Esophagus (tissue), 2 donors: Measurements from ENCODE around the gene TRIML1. TPM values are rescaled to one million over a fixed set of nuclear protein-coding genes. Genes with fewer than 3 reads are reported as not detected.

Experiments
- H3K27ac ChIP-seq, 2 donors: one replicate each; pipeline ENCODE4 v1.5.1; 2013; ENCODE audit warnings: low read depth in 2 of 2, mild to moderate bottlenecking in 2 of 2, inconsistent platforms in 1 of 2, low read length in 1 of 2, moderate library complexity in 1 of 2
- H3K27me3 ChIP-seq, 2 donors: one replicate each; pipeline ENCODE4 v1.6.1; 2013; ENCODE audit warnings: low read length in 2 of 2, control low read depth in 1 of 2, mild to moderate bottlenecking in 1 of 2; ENCODE audit not compliant: insufficient read depth in 2 of 2, control insufficient read depth in 1 of 2
- H3K36me3 ChIP-seq, 2 donors: one replicate each; pipeline ENCODE4 v1.6.1; 2013; ENCODE audit warnings: low read length in 1 of 2; ENCODE audit not compliant: control insufficient read depth in 2 of 2, insufficient read depth in 2 of 2
- H3K4me1 ChIP-seq, 2 donors: one replicate each; pipeline ENCODE4 v1.6.1; 2013; ENCODE audit warnings: low read length in 1 of 2; ENCODE audit not compliant: control insufficient read depth in 2 of 2, insufficient read depth in 2 of 2
- H3K4me3 ChIP-seq, 2 donors: one replicate each; pipeline ENCODE4 v1.5.1; 2013; ENCODE audit warnings: low read length in 2 of 2, mild to moderate bottlenecking in 2 of 2, low read depth in 1 of 2, moderate library complexity in 1 of 2
- H3K9me3 ChIP-seq, 2 donors: one replicate each; pipeline ENCODE4 v1.6.1; 2013; ENCODE audit warnings: mild to moderate bottlenecking in 2 of 2, low read depth in 1 of 2, low read length in 1 of 2, moderate library complexity in 1 of 2; ENCODE audit not compliant: control insufficient read depth in 2 of 2, insufficient read depth in 1 of 2
- WGBS, 2 donors: extraction: QIAGEN DNeasy Blood & Tissue Kit; methylation state at CpG; one replicate each; pipeline ENCODE4 v1.1.7; 2013; 5-methylcytosine and 5-hydroxymethylcytosine counted together
- polyA plus RNA-seq, 2 donors: library from polyadenylated mRNA; stranded (reverse); fragments of 200-250 nt; gene quantifications; one replicate each; pipeline ENCODE4 v1.2.3, GENCODE V29; 2013
- donor health status: healthy with polysubstance abuse.
- donor health status: Bipolar disorder and iron deficiency.

The TRIML1 gene
- polyA plus RNA-seq, 2 donors = not detected

GRCh38 chr4:188196134-188196735, 57.0 kb downstream of the TRIML1 start:
- H3K36me3 ChIP-seq = no peaks in the 10 kb centered on the region
- H3K27ac ChIP-seq = no peak overlapping the region
- no peaks in the 10 kb centered on the region for H3K9me3 ChIP-seq
- WGBS, 2 donors = 31 to 51% methylated on average over 13 of the region's 13 CpGs
- H3K4me3 ChIP-seq = no peak overlapping the region
- H3K4me1 ChIP-seq = no peaks in the 10 kb centered on the region
- H3K27me3 ChIP-seq = no peaks in the 10 kb centered on the region

Other genes starting within 250 kb of the TRIML1 start
- under 1 TPM in 1 of 2 donors, not detected in 1; 0.01 TPM for gene ZFP42, start 143.7 kb upstream of the TRIML1 start, polyA plus RNA-seq
- gene TRIML2, start 29.8 kb upstream of the TRIML1 start, polyA plus RNA-seq = not detected